HG03565 (cell line): ENCODE results near the gene RARB.

Experiments
- ATAC-seq: cut with Tn5 transposase; IDR thresholded peaks from one replicate; pipeline ENCODE4 v1.9.1; 2021; ENCODE audit warnings: mild to moderate bottlenecking, moderate library complexity; ENCODE audit not compliant: unreplicated experiment

The RARB gene

DNA sequence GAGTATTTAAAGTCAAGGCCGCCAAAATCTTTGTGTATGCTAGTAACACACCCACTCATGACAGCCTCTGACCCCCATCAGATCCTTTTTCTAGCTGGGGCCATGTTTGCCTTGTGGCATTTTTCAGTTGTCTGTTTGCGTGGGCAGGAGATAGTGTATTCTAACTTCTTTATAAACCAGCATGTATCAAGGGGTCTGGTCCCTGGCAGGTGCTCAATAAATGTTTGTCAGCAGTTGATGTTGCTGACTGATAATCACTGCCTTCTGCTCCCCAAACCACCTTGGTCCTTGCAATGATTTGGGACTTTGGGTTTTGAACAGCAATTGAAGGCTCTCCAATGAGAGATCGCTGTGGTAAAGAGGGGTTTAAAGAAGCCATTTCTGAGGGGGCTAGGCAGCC is 19.2 kb downstream of the RARB start:
- ATAC-seq, result no peak

DNA sequence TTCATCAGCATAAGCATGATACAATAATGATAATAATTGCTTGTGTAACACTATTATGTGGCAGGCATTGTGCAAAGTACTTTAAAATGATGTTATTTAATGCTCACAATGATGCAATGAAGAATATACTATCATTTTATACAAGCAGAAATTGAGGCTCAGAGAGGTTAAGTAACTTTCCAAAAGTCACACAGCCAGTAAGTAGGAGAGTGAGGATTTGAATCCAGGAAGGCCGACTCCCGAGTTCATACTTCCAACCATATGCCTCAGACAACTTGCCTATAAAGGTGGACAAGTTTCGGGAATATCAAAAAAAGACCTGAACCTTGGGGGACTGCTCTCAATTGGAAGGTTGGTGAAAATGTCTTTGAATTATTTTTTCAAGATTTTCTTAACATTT is 19.9 kb downstream of the RARB start:
- no peak for ATAC-seq

DNA sequence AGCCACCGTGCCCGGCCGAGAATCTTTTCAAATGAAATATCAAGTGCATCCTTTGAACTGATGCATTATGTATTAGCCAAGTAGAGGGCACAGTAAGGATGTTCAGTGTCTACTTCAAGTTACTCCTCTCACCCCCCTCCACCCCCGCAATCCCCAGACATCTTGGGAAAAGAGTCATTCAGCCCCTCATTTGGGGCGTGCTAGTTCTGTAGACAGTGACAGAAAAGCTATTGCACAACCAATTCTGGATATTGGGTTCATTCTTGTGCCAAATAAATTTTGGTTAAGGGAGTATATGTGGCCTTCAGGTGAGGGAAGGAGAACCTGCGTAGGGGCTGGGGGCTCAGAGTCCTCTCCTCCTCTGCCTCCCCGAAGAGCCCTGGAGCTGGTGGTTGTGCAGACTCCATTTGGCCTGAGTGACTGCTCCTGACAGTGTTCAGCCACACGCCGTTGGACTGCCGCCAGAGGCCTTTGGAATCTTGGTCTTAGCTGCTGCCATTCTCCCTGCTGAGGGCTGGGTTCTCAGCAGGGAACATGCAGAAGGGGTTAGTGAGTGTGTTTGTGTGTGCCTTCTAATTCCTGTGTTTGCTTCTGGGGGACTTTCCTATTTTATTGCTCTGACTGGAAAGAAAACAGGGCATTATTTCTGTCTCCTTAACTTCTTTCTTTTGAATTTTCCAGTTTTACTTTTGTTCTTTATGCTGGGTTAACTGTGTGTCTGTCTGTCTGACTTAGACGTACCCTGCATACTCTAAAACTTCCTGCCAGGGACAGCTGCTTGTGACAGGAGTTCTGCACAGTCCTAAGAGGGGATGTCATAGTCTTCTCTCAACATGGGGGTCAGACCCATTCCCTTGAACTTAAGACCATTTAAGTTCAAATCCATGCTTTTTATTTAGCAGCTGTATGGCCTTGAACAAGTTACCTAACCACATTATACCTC is 21.0 kb downstream of the RARB start:
- no peak for ATAC-seq

DNA sequence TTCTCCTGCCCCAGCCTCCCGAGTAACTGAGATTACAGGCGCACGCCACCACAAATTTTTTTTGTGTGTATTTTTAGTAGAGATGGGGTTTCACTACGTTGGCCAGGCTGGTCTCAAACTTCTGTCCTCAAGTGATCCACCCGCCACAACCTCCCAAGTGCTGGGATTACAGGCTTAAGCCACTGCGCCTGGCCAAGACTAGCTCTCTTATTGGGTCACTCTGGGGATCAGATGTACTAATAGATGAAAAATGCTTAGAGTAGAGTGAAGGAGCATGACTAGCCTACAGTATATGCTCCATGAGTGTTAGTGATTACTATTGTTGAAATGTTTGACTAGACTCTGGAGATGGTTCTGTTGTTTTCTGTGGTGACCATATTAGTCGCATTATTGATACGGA is 21.8 kb downstream of the RARB start:
- no peak for ATAC-seq

DNA sequence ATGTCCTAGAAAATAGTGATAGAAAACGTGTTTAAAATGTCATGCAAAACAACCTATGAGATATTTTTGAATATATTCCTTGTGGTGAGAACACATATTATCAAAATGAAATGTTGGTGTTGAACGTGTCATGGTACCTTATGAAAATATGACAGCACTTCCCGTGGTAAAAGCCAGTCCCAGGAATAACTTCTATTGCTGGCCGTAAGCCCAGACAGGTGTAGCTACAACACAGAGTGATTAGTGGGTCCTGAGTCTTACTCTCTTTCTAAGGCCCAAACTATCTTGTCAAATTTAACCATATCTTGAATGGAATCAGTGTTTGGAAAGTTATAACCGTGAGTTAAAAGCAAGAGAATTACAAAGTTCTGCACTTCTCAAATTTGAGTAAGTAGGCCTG is 24.1 kb downstream of the RARB start:
- no peak for ATAC-seq

DNA sequence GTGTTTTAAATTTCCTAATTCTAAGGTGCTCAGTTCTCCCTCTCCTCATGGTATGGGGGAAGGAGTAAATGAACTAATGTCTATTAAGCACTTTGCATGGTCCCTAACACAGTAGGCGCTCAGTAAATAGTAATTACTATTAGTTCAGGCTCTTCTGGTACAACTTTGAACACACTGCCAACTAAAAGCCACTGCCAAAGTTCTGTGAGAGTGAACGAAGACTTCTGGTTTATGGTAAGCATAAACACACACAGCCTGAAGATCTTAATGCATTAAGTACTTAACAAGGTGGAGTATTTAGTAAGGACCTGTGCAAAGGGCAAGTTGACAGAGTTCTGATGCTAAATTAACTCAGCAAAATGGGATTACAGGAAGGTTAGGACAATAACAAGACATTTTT is 24.7 kb downstream of the RARB start:
- ATAC-seq, result no peak

DNA sequence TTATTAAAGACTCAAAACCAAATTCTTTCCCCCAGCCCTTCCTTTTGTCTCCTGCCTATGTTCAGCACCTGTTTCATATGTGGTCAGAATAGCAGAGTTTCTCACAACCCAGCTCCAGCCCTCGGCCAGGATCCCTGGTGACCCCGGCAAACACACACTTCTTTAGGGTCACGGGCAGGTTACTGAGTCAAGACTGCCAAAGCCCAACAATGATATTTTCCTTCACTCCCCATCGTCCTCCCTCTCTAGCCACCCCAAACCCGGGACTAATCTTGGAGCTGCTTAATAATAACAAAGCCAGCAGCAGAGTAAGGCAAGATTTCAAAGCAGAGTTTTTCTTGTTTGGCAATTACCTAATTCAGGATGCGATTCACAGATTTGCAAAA is 25.5 kb downstream of the RARB start:
- no peak for ATAC-seq

DNA sequence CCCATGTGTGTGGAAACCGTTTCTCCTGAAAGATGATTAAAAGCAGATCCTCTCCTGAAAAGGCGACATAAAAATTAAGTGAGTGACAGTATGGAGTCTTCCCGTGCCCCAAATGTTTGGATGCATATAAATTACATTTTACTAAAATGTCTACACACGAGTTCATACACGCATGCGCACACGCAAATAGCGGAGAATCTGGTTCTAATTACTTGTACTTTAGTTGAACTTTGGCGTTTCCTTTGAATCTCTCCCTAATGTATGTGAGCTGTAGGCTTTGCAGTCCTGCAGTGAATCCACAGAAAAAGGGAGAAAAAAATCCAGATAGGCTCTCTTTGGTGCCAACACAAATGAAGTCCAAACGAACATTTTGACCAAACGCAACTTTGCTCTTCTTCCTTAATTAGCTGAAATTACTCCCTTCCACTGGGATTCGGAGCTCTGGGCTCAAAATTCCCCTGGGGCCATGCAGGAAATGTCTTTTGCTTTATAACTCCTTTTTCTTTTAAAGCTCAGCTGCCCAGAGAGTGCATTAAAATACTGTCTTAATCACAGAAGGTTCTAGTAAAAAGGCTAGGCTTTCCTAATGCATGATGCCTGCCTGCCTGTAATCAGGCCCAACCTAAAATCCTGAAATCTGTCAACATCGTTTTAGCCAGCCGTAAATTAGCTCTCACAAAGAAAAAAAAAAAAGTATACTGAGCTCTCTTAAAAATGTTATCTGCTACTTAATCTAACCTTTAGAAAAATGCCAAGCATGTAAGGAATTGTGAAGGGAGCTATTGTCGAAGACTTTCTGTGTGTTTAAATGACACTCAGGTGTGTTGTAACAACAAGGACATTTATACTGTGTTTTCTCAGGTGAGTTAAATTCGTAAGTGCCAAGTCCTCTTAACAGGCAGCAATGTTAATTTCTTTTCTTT is 26.2 kb downstream of the RARB start:
- ATAC-seq, result no peak

DNA sequence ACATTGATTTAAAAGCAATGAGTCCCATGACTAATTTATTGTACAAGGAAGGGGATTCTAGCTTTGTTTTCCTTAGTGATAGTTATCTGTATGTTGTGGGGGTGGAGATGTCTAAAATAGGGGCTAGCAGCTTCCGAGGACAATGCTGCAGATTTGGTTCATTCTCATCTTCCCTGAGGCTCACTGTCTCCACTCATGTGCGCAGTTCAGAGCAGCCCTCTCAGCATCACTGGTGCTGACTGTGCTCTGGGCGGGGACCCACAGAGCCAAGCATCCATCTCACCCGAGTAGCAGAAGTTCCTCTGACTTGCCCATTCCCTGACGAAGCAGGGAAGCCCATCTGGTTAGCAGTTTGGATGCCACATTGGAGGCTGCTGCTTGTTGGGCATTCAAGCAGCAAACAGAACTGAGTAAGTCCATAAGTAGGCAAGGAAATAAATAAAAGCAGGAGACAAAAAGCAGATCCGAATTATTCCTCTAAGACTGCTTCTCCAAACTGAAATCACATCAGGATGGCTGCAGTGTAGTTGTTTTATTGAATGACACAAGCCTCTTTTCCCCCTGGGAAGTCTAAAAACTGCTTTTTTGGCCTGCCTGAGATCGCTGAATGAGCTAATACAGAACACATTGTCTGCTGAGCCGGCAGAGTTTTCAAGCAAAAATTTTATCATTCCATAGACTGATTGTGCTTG is 27.5 kb downstream of the RARB start:
- ATAC-seq, result no peak

DNA sequence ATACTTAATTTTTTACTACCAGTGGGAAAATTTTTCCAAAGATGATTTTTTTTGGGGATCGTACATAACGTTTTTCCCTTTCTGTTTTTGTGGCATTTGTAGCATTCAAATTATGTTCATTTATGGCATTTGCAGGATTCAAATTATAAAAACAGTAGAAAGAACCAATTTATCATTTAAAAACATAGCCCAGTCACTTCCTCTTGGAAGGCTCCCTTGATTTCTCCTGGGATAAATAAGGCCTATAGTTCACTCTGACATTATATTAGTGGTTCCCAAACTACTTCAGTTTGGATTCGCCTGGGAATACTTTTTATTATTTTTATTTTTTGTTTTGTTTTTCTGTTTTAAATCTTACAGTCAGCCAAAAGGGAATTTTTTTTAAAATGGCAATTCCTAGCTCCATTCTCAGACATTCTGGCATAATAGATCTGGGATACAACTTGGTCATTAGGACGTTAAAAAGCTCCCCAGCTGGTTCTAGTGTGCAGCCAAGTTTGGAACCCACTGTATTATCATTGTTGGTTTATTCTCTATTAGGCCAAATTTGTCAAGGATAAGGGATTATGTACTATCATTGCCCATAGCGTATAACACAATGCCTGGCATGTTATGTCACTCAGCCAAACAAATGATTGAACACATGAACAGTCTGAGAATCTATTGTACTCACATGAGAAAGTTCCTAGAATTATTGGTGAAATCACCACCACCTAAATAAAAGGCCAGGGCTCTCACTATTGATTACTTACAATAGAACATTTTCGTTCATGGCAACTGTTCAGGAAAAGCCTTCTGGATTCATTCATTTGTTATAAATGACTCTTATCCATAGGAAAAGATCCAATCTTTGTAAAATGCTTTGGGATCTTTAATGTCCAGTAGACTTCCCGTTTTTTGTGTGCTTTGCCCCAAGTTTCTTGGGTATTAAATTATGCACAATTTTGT is 28.9 kb downstream of the RARB start:
- no peak for ATAC-seq

DNA sequence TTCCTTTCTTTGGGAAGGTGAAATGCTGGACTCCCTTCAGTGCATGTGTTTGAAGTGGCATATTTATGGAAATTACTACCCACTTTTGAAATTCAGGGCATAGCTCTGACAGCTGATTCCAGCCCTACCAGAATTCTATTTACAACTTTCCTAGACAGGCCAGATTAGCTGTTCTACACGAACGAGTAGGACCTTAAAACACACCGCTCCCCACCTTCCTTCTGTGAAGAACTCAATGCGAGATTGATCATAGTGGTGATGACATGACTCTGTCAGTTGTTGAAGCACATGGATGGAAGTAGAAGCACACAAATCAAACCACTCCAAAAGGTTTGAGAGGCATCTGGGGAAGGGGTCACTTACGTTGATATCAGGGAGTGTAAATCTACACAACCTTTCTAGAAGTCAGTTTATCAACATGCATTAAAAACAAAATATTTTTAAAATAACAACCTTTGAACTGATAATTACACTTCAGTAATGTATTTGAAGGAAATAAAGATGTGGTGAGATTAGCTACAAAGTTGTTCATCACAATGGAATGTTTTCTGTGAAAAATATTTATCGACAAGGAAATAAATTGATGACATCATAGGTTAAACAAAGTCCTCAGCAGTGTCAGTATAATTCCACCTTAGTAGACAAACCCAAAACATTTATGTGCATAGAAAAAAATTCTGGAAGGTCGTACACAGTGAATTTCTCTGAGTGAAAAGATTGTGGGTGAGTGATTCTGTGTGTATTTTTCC is 29.8 kb downstream of the RARB start:
- ATAC-seq, result no peak

DNA sequence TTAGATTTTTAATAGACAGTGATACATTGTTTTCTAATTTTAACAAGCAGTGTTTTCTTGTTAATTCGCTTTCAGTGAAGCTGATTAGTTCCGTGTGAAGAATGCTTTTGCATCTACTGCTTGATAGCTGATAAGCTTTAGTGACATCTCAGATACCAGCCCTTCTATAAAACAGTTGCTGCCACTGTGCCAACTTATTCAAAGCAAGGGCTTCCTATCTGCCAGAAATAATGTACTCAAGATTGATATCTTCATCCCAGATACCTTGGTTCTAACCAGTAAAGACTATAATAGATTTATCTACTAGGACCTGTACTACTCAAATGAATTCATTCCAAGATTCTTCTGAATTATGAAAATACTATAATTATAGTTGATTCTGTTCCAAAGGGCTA is 30.4 kb downstream of the RARB start:
- ATAC-seq, result no peak

DNA sequence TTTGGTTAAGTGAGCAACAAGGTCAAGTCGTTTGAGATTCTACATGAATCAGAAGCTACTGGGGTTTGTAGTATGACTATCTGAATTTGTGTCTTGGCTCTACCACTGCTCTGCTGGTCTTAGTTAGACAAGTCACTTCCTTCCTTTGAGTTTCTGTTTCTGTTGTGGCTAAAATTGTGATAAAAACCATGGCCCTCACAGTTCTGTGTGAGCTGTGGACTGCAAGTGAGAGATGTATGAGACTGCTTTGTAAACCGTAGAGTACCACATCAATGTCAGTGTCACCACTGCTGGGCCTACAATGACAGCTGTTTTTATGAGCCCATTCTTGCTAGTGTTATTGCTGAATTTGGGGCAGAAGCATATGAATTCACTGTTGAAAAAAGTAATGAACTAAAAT is 32.7 kb downstream of the RARB start:
- peak; percentile 99 for ATAC-seq

DNA sequence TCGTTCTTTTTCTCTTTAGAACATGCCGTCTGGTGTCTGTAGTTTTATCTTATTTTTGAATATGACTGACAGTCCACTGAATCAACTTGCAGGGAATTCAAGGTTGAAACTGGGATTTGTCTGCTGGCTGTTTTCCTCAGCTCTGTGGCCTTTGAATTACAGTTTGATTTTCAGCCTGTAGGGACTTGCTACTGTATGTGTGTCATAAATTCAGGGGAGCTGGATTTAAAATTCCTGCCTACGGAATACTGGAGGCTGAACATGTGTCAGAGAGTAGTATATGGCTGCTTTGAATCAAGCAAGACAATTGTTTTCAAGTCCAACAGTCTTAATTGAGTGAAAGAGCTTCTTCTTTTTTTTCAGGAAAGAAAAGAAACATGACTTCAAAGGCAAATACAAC is 33.9 kb downstream of the RARB start:
- ATAC-seq, result no peak

DNA sequence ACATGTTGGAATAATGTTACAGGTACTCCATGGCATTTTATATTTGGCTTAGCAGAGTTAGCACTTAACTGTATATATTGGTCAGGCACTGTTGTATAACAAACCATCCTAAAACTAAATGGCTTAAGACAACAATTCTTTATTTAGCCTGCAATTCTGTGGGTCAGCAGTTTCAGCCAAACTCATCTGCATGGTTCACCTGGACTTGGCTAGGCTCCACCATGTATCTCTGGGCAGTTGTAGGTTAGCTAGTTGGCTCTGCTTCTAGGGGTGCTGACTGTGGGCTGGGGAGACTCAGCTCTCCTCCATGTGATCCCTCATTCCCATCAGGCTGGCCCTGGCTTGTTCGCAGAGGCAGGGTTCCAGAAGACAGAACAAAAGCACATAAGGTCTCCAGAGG is 34.4 kb downstream of the RARB start:
- no peak for ATAC-seq

DNA sequence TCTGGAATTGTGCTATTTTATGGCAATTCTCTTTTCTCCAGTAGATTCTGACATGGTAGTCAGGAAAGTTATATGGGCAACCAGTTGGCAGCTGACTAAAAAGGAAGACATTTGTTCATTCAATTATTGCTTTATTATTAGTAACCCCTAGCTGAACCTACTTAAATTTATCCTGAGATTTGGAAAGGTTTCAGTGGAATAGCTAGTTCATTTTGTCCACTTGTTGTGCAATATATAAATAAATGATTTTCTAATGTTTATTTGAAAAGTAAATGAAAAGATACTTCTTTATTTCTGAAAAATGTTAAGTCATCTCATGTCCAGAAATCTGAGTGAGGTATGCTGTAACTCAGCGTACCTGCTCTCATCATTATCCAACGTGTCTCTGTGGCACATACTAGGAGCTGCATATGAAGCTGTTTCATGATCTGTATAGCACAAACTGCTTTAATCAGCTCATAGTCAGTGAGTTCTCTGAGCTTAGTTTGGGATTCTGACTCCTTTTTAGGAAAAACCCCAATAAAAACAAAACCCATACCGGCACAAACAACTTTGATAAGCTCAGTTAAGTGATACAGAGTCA is 35.9 kb downstream of the RARB start:
- no peak for ATAC-seq

DNA sequence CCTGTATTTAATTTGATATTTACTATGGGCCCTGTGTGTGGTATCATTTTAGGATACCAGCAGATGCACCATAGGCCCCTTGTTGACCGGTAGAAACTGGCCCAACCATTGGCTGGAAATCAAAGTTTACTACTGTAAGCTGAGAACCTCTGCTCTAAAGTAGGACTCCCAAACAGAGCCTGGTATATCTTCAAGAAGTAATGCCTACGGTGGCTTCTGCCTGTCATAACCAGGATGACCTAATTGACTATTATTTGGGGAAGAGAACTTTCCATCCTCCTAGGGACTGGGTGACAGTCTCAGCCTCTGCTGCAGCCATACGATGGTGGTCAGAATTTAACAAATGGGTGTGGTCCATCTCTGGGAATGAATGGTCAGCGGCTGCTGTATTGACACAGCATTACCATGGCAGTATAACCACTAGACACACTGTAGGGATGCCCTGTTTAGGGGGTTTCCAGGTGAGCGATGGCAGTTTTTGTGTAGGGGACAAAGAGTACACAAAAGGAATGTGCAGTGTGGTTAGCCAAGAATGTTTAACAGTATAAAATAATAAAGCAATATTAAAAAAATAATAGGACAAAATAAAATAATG is 37.3 kb downstream of the RARB start:
- ATAC-seq, result no peak

DNA sequence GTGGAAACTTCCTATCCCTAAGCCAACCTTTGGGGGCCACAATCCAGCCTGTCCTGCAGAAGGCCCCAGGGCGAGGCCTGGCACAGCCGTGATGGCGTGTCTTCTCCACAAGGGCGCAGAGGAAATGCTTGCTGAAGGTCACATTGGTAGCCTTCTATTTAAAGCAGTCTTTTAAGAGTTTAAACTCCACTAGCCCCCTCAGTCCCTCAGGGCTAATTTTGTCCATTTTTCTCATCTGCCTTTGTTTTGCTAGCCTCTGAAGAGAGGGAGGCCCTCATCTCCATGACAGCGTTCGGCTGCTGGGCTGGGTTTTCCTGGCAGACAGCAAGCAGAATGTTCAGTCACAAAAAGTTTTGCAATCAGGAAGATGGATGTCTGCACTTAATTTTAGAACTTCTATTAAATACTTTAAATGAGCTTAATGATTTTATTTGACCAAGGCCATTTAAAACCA is 40.8 kb downstream of the RARB start:
- ATAC-seq, result no peak

DNA sequence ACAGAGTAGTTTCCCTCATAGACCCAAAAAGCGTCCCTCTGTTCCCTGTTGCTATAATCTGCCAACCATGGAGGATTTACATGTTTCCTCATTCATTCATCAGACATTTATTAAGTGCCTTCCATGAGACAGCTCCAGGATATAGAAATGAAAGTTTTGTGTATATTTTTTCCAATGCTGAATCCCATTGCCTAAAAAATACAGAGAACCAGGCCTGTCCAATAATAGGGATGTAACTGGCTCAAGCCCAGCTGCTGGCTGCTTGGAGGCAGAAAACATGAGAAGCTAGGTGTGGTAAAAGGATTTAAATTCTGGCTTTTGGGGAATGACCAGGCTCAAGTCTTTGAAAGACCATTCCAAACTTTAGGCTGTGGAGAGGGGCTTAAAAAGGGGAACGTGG is 41.5 kb downstream of the RARB start:
- no peak for ATAC-seq
